Measurements from ENCODE around the gene EPO.

DNA sequence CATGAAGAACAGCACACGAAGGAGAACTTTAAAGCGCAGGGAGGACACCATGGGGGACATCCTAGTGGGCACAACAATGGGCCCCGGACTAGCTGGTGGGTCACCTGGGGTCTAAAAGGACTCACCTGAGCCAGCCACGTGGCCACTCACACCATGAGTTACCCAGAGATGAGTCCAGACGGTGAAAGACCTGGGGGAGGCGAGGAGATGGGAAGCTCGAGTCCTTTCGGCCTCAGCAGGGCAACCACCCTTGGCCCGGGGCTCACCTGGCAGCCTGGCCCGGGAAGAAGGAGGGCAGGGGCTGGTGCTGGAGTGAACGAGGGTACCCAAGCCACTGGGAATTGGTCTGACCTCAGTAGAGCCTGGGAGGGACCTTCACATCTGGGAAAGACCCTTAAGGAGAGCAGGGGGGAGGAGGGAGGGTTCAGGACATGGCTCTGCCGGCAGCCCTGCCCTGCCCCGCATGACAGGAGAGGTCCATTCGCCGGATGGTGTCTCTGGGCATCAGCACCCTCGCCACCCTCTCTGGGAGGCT lies 31.9 kb upstream of the EPO start:
- TF ChIP-seq CTCF (IDR thresholded peaks at IDR 0.05; ENCODE audit: low read length), result no peak
- no peak for TF ChIP-seq EZH2 (optimal IDR thresholded peaks at IDR 0.05; ENCODE audit: low read depth, low read length)
